ENCODE measurements around the gene SLC5A7.

SLC5A7 gene

DNA sequence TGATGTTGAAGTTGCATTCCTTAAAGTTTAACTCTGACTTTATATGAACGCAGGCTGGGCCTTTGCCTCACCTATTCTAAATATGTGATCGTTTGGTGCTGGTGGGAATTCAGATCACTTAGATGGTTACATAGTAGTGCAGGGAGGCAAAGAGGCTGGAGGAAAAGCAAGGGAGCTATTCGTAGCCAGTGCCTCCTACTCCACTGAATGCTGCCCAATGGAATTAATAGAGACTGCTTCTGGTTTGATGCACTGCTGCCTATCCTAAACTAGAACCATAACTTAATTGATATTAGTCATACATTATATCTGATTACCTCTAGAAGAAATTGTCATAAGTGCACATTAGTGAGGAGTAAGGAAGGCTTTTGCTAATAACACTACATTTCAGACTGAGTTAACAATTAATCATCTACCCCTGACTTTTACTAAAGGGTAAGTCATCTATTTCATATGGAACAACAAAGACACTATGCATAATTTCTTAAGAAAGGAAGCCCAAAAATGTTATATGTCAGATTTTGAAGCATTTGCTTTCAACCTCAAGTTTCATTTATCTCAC is 72.3 kb downstream of the SLC5A7 start:
- no peak overlapping the region for H3K4me3 ChIP-seq (replicated peaks in 1 of 2; ENCODE audit: low read depth in 2 of 2, low read length in 2 of 2)
- DNase-seq (ENCODE audit: low read depth in 2 of 2): no peak
- TF ChIP-seq, protein P1, sequence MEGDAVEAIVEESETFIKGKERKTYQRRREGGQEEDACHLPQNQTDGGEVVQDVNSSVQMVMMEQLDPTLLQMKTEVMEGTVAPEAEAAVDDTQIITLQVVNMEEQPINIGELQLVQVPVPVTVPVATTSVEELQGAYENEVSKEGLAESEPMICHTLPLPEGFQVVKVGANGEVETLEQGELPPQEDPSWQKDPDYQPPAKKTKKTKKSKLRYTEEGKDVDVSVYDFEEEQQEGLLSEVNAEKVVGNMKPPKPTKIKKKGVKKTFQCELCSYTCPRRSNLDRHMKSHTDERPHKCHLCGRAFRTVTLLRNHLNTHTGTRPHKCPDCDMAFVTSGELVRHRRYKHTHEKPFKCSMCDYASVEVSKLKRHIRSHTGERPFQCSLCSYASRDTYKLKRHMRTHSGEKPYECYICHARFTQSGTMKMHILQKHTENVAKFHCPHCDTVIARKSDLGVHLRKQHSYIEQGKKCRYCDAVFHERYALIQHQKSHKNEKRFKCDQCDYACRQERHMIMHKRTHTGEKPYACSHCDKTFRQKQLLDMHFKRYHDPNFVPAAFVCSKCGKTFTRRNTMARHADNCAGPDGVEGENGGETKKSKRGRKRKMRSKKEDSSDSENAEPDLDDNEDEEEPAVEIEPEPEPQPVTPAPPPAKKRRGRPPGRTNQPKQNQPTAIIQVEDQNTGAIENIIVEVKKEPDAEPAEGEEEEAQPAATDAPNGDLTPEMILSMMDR (IDR thresholded peaks at IDR 0.05; ENCODE audit: low read depth, low read length): no peak

DNA sequence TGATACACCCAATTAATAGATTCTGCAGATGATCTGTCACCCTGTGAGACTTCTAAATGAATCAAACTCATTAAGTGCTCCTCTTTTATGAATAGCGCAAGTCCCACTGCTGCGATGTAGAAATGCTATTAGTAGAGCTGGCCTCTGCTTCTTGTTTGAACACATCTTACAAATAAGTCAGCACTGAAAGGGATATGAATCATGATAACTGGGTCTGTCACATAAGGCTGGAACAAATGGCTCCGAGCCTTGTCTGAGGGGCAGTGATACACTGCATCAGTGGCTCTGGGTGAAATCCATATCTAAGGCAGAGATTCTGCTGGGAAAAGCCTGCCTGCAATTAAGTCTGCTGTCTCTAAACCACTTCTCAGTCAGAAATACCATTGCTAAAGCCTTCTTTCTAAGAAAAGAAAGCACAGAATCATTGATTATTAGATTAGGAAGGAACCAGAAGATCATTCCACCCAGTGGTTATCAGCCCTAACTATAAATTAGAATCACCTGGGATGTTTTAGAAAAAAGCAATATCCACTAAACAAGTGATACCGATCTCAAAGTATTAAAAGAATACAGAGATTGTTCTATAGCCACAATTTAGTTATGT is 75.2 kb downstream of the SLC5A7 start:
- DNase-seq (ENCODE audit: low read depth in 2 of 2): no peak
- TF ChIP-seq, protein P1 (IDR thresholded peaks at IDR 0.05; ENCODE audit: low read depth, low read length): no peak
- H3K4me3 ChIP-seq (replicated peaks in 1 of 2; ENCODE audit: low read depth in 2 of 2, low read length in 2 of 2): no peak overlapping the region

Measured in cardiac fibroblast (primary cell).